HepG2 (cell line): ENCODE measurements around the gene EFNA3. TPM values are rescaled to one million over a fixed set of nuclear protein-coding genes. Genes with fewer than 3 reads are reported as not detected.

Experiments used
- ATAC-seq: fragments of 200-7000 bp; cut with Tn5 transposase; 3 replicates; pipeline ENCODE4 v1.9.1; 2020; ENCODE audit warnings: mild to moderate bottlenecking, moderate library complexity
- BruUV-seq: library from RNA; stranded (reverse); fragments of 400-500 nt; replicated peaks from 2 replicates; lab custom pipeline; 2021; lab: Mats Ljungman, UMichigan
- CTCF ChIA-PET: fragments of 300-600 bp; formaldehyde crosslinking; extraction: SDS; loops from one replicate; lab custom pipeline; 2021; ENCODE audit warnings: low total read pairs, inconsistent platforms, low intra/inter-chr PET ratio; lab: Yijun Ruan, JAX
- POLR2A ChIA-PET: fragments of 350-600 bp; sonication (Branson Sonifier 250); formaldehyde crosslinking; loops from one replicate; lab custom pipeline; 2020; ENCODE audit warnings: antibody characterized with exemption, inconsistent platforms; lab: Yijun Ruan, JAX
- DNase-seq: peaks from one replicate; pipeline ENCODE4 v3.0.0-alpha.2; 2015; ENCODE audit warnings: low spot score
- FAIRE-seq: peaks from 3 replicates; lab custom pipeline; 2011; peaks lifted over from hg19 to GRCh38; lab: Jason Lieb, UNC
- H2AFZ ChIP-seq: one replicate; pipeline ENCODE4 v1.6.1; 2011; ENCODE audit warnings: low read length, inconsistent platforms
- H3K27ac ChIP-seq: fragments of 300-600 bp; 3 replicates; pipeline ENCODE4 v1.8.0; 2011; ENCODE audit warnings: mixed run types, mild to moderate bottlenecking, mixed read lengths, low read length, inconsistent platforms; ENCODE audit not compliant: insufficient read depth; ENCODE audit errors: extremely low read length
- H3K27me3 ChIP-seq, 2 experiments: fragments of 200-600 bp in 1 of 2; 2 replicates in 1 of 2; 3 replicates in 1 of 2; pipeline versions ENCODE4 v1.6.0 to v1.8.0; 2011; ENCODE audit warnings: low read length in 2 of 2, mild to moderate bottlenecking in 2 of 2, moderate library complexity in 2 of 2, inconsistent platforms in 1 of 2; ENCODE audit not compliant: insufficient read depth in 2 of 2, control insufficient read depth in 1 of 2
- H3K36me3 ChIP-seq, 2 experiments: fragments of 200-600 bp in 1 of 2; replicated peaks in 1 of 2; 2 replicates in 1 of 2; 3 replicates in 1 of 2; pipeline versions ENCODE4 v1.5.1 to v1.8.0; 2011; ENCODE audit warnings: low read length in 2 of 2, inconsistent platforms in 1 of 2; ENCODE audit not compliant: insufficient read depth in 2 of 2, control insufficient read depth in 1 of 2
- H3K4me1 ChIP-seq: 2 replicates; pipeline ENCODE4 v1.5.1; 2012; ENCODE audit warnings: low read length, inconsistent platforms; ENCODE audit not compliant: insufficient read depth
- H3K4me2 ChIP-seq: 2 replicates; pipeline ENCODE4 v1.6.0; 2011; ENCODE audit warnings: low read depth, low read length, inconsistent platforms
- H3K4me3 ChIP-seq, 3 experiments: fragments of 200-600 bp in 1 of 3; sonication (generic), shearing (Covaris generic) in 1 of 3; replicated peaks in 1 of 3; 2 replicates each; pipeline ENCODE4 v1.5.1; 2011 to 2016; ENCODE audit warnings: low read length in 3 of 3, inconsistent platforms in 2 of 3, low read depth in 2 of 3, mild to moderate bottlenecking in 2 of 3, control low read depth in 1 of 3, mixed read lengths in 1 of 3; ENCODE audit not compliant: insufficient read depth in 1 of 3
- H3K79me2 ChIP-seq: one replicate; pipeline ENCODE4 v1.6.1; 2011; ENCODE audit warnings: low read length, inconsistent platforms; ENCODE audit not compliant: insufficient read depth
- H3K9ac ChIP-seq: 2 replicates; pipeline ENCODE4 v1.6.0; 2011; ENCODE audit warnings: mild to moderate bottlenecking, low read depth, low read length, inconsistent platforms; ENCODE audit not compliant: insufficient read depth
- H3K9me3 ChIP-seq: 2 replicates; pipeline ENCODE4 v1.5.1; 2012; ENCODE audit warnings: mild to moderate bottlenecking, low read length
- H4K20me1 ChIP-seq: 2 replicates; pipeline ENCODE4 v1.6.0; 2011; ENCODE audit warnings: inconsistent platforms, mild to moderate bottlenecking, low read length, moderate library complexity; ENCODE audit not compliant: insufficient read depth
- ADNP ChIP-seq: sonication (generic); formaldehyde crosslinking; IDR thresholded peaks from 2 replicates; pipeline ENCODE4 v1.4.0; 2020; ENCODE audit warnings: missing genetic modification reagents
- AHR ChIP-seq: IDR thresholded peaks from 2 replicates; pipeline ENCODE4 v1.6.1; 2018; ENCODE audit warnings: missing genetic modification reagents, missing compliant biosample characterization
- MAFG ChIP-seq: sonication (generic); formaldehyde crosslinking; IDR thresholded peaks from 2 replicates; pipeline ENCODE4 v1.5.1; 2020; ENCODE audit warnings: mild to moderate bottlenecking, missing genetic modification reagents
- SALL2 ChIP-seq: sonication (generic); formaldehyde crosslinking; IDR thresholded peaks from 2 replicates; pipeline ENCODE4 v1.8.1; 2023; ENCODE audit warnings: mild to moderate bottlenecking, missing genetic modification reagents, inconsistent platforms
- SMAD1 ChIP-seq: sonication (generic); formaldehyde crosslinking; IDR thresholded peaks from 2 replicates; pipeline ENCODE4 v1.4.0; 2020; ENCODE audit warnings: missing genetic modification reagents, low read depth, mild to moderate bottlenecking, borderline replicate concordance
- SMAD9 ChIP-seq: sonication (generic); formaldehyde crosslinking; IDR thresholded peaks from 2 replicates; pipeline ENCODE4 v1.5.1; 2020; ENCODE audit warnings: mild to moderate bottlenecking, missing genetic modification reagents
- SOX6 ChIP-seq, 2 experiments: fragments of 450-650 bp in 1 of 2; sonication (generic) in 1 of 2; formaldehyde crosslinking in 1 of 2; IDR thresholded peaks; 2 replicates each; pipeline versions ENCODE4 v1.4.0 to v1.6.1; 2017 to 2020; ENCODE audit warnings: antibody characterized with exemption in 1 of 2, mild to moderate bottlenecking in 1 of 2, missing genetic modification reagents in 1 of 2
- TEAD3 ChIP-seq: optimal IDR thresholded peaks from 2 replicates; pipeline ENCODE3; 2016; ENCODE audit warnings: borderline replicate concordance
- ZFYVE20 ChIP-seq: sonication (generic); formaldehyde crosslinking; IDR thresholded peaks from 2 replicates; pipeline ENCODE4 v1.8.0; 2023; ENCODE audit warnings: low read depth, mild to moderate bottlenecking, moderate library complexity, missing genetic modification reagents, borderline replicate concordance
- ZIK1 ChIP-seq: sonication (generic); formaldehyde crosslinking; IDR thresholded peaks from 2 replicates; pipeline ENCODE4 v1.5.0; 2020; ENCODE audit warnings: mild to moderate bottlenecking, low read depth, missing genetic modification reagents, borderline replicate concordance
- ZNF333 ChIP-seq: sonication (generic); formaldehyde crosslinking; IDR thresholded peaks from 2 replicates; pipeline ENCODE4 v1.4.0; 2020; ENCODE audit warnings: mild to moderate bottlenecking, missing genetic modification reagents, borderline replicate concordance
- WGBS: methylation state at CpG from one replicate; pipeline ENCODE4 v1.1.6; 2017; ENCODE audit warnings: low lambda C conversion rate; 5-methylcytosine and 5-hydroxymethylcytosine counted together
- in situ Hi-C: cut with HindIII; loops from 2 replicates; pipeline ENCODE4 v1.10.0; 2017; ENCODE audit warnings: low pct_unique_long_range_greater_than_20kb; ENCODE audit not compliant: extremely low pct_ligation_motif_present
- intact Hi-C: fragments of 100-400 bp; cut with micrococcal nuclease; formaldehyde crosslinking; loops from one replicate; pipeline ENCODE4 v1.10.0; 2022; ENCODE audit not compliant: unreplicated experiment
- polyA plus RNA-seq, 8 experiments: library from polyadenylated mRNA; depleted of rRNA in 3 of 8; stranded (reverse) in 7 of 8; unstranded in 1 of 8; fragments of >200 nt; fragmentation: Illumina TruSeq in 4 of 8; extraction: Trizol in 4 of 8; gene quantifications; 2 replicates each; pipeline versions ENCODE4 v1.2.1 to v1.2.3, GENCODE V29; 2011 to 2016; ENCODE audit warnings: low read depth in 4 of 8, missing spikeins in 1 of 8, mixed read lengths in 1 of 8; ENCODE audit not compliant: insufficient read depth in 1 of 8
- total RNA-seq, 5 experiments: library from RNA; depleted of rRNA; stranded (reverse); fragments of >200 nt; fragmentation: Illumina TruSeq; extraction: Trizol; gene quantifications; 2 replicates each; pipeline ENCODE4 v1.2.3, GENCODE V29; 2016; ENCODE audit warnings: low read depth in 1 of 5
- TF ChIP-seq, protein P1 (sequence below): sonication (generic); formaldehyde crosslinking; IDR thresholded peaks from 2 replicates; pipeline ENCODE4 v1.4.0; 2020; ENCODE audit warnings: missing genetic modification reagents, mild to moderate bottlenecking, borderline replicate concordance

Gene EFNA3
- total and polyA plus RNA-seq, 2 of the 13 experiments (the other 11 are each of a cell fraction or from before 2014, with no cell fraction given) = 1.0 to 5.7 TPM

DNA sequence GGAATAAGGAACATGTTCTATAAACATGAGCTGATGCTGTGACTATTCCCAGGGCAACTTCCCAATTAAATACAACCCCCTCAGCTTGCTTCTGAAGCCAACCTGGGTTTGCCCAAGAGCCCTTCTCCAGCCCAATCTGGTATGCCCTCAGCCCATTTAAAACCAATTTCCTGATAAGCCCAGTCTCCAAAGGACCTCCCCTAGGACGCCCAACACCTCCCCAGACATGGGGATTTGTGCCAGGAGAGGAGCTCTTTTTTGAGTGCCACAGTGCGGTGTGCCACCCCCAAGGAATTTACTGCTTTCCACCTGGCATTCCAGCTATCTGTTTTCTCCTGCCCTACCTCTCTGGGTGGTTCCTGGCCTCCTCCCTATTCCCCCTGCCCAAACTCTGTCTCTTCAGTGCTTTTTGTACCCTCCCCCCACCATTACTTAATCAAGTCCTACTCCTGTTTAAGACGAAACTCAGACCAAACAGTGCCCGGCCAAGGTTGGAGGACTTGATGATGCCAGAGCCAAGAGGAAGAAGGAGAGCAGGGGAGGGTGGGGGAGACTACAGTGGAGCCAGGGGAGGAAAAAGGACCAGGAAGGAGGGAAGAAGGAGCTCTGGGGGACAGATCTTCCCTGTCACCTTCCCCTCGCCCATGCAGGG, 37.6 kb downstream of the EFNA3 start:
- Histone ChIP-seq H3K9me3 (no peaks in the 10 kb centered on the region), H3K9ac (no peak overlapping the region), H4K20me1 (no peaks in the 10 kb centered on the region), H3K4me1 (peaks cover 29% of the 10 kb centered on the region), H3K27ac (no peak overlapping the region), H3K4me2 (no peak overlapping the region), H3K36me3 (no peaks in the 10 kb centered on the region), H3K27me3 (peaks cover 0 to 7% of the 10 kb centered on the region in 2 experiments; a peak in 1 of 5 replicates), H3K4me3 (no peak overlapping the region), H3K79me2 (no peaks in the 10 kb centered on the region), H2AFZ (no peak overlapping the region)
- intact Hi-C loops (no loop called here), in situ Hi-C loops (no loop called here)
- WGBS = 31% methylated on average over 5 of the region's 5 CpGs
- ChIA-PET POLR2A (interaction anchor here (3.4 kb wide), 1 partner anchor 9 kb away, joined by 18 read pairs; no protein-coding TSS in a partner anchor), CTCF (no interaction called here)
- no peak for ATAC-seq
- DNase-seq = no peak
- BruUV-seq = no TSS peak
- TF ChIP-seq ZFYVE20 = no peak
- no peak for TF ChIP-seq AHR (CRISPR knock-in tag)
- TF ChIP-seq, protein P1, sequence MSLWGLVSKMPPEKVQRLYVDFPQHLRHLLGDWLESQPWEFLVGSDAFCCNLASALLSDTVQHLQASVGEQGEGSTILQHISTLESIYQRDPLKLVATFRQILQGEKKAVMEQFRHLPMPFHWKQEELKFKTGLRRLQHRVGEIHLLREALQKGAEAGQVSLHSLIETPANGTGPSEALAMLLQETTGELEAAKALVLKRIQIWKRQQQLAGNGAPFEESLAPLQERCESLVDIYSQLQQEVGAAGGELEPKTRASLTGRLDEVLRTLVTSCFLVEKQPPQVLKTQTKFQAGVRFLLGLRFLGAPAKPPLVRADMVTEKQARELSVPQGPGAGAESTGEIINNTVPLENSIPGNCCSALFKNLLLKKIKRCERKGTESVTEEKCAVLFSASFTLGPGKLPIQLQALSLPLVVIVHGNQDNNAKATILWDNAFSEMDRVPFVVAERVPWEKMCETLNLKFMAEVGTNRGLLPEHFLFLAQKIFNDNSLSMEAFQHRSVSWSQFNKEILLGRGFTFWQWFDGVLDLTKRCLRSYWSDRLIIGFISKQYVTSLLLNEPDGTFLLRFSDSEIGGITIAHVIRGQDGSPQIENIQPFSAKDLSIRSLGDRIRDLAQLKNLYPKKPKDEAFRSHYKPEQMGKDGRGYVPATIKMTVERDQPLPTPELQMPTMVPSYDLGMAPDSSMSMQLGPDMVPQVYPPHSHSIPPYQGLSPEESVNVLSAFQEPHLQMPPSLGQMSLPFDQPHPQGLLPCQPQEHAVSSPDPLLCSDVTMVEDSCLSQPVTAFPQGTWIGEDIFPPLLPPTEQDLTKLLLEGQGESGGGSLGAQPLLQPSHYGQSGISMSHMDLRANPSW (CRISPR knock-in tag) = no peak
- no peak for TF ChIP-seq SALL2 (CRISPR knock-in tag)
- no peak for TF ChIP-seq SMAD1 (CRISPR knock-in tag)
- TF ChIP-seq SMAD9 = no peak
- no peak for TF ChIP-seq ADNP (CRISPR knock-in tag)
- no peak for TF ChIP-seq ZIK1 (CRISPR knock-in tag)
- no peak for TF ChIP-seq MAFG
- no peak for TF ChIP-seq SOX6 (IDR thresholded peaks at IDR 0.05)
- no peak for TF ChIP-seq SOX6 (CRISPR knock-in tag; IDR thresholded peaks at IDR 0.05)
- TF ChIP-seq TEAD3 (CRISPR knock-in tag) = no peak
- TF ChIP-seq ZNF333 (CRISPR knock-in tag) = no peak
- FAIRE-seq = no peak
